K562 (cell line): Measurements from ENCODE around the gene PPP1R10. TPM values are rescaled to one million over a fixed set of nuclear protein-coding genes. Genes with fewer than 3 reads are reported as not detected.

ENCODE experiments used
- CEBPG ChIP-seq, 3 experiments: fragments of 200-800 bp in 1 of 3; sonication (Bioruptor generic) in 1 of 3; sonication (generic) in 1 of 3; formaldehyde crosslinking in 1 of 3; IDR thresholded peaks in 2 of 3; conservative IDR thresholded peaks in 1 of 3; 2 replicates each; pipeline versions ENCODE4 v1.6.1 to v1.8.0; 2016 to 2022; ENCODE audit warnings: missing compliant biosample characterization in 2 of 3, missing genetic modification characterization in 2 of 3, mild to moderate bottlenecking in 1 of 3, missing genetic modification reagents in 1 of 3
- ETV1 ChIP-seq: fragments of 450-650 bp; conservative IDR thresholded peaks from 2 replicates; pipeline ENCODE4 v1.6.1; 2016; ENCODE audit warnings: missing genetic modification characterization, control low read depth, low read depth, missing compliant biosample characterization
- KLF1 ChIP-seq: fragments of 450-650 bp; IDR thresholded peaks from 2 replicates; pipeline ENCODE4 v1.6.1; 2016; ENCODE audit warnings: missing genetic modification characterization, missing compliant biosample characterization
- MLLT1 ChIP-seq, 2 experiments: fragments of 450-650 bp; IDR thresholded peaks; 2 replicates each; pipeline ENCODE4 v1.6.1; 2016
- NR1H2 ChIP-seq: sonication (generic); formaldehyde crosslinking; IDR thresholded peaks from 2 replicates; pipeline ENCODE4 v1.4.0; 2020; ENCODE audit warnings: mild to moderate bottlenecking, missing genetic modification reagents
- PURB ChIP-seq: sonication (generic); formaldehyde crosslinking; IDR thresholded peaks from 2 replicates; pipeline ENCODE4 v1.9.0; 2021; ENCODE audit warnings: low read depth, mild to moderate bottlenecking, missing genetic modification reagents
- RBBP5 ChIP-seq: fragments of 200-600 bp; sonication (generic); IDR thresholded peaks from 2 replicates; pipeline ENCODE4 v1.6.1; 2012; ENCODE audit warnings: borderline replicate concordance, mild to moderate bottlenecking, low read length, control low read depth, inconsistent platforms; ENCODE audit not compliant: insufficient read depth, poor library complexity, severe bottlenecking
- REST ChIP-seq, 2 experiments: fragments of 450-650 bp; formaldehyde crosslinking in 1 of 2; IDR thresholded peaks; 2 replicates each; pipeline versions ENCODE4 v1.4.0 to v1.6.1; 2014 to 2020; ENCODE audit warnings: mild to moderate bottlenecking in 2 of 2, borderline replicate concordance in 1 of 2, low read depth in 1 of 2
- ZFX ChIP-seq: sonication (generic); formaldehyde crosslinking; IDR thresholded peaks from 2 replicates; pipeline ENCODE4 v1.8.0; 2022; ENCODE audit warnings: mild to moderate bottlenecking, missing genetic modification reagents, moderate library complexity
- polyA plus RNA-seq, 8 experiments: library from polyadenylated mRNA; depleted of rRNA in 4 of 8; stranded (reverse) in 5 of 8; unstranded in 3 of 8; fragments of >200 nt; fragmentation: Nextera tagmentation in 2 of 8; fragmentation: Illumina TruSeq in 1 of 8; extraction: Ambion mirVana in 2 of 8; extraction: Trizol in 1 of 8; gene quantifications; 2 replicates each; pipeline versions ENCODE4 v1.2.1 to v1.2.3, GENCODE V29; 2011 to 2014; ENCODE audit warnings: inconsistent platforms in 1 of 8, missing spikeins in 1 of 8
- total RNA-seq, 7 experiments: library from RNA; depleted of rRNA in 6 of 7; stranded (reverse); fragments of >200 nt in 6 of 7; fragmentation: Illumina TruSeq in 2 of 7; extraction: Trizol in 2 of 7; gene quantifications; 2 replicates each; pipeline versions ENCODE4 v1.2.1 to v1.2.3, GENCODE V29; 2011 to 2021; ENCODE audit warnings: low replicate concordance in 1 of 7
- TF ChIP-seq, protein P1 (sequence below): sonication (generic); formaldehyde crosslinking; IDR thresholded peaks from 2 replicates; pipeline ENCODE4 v1.8.0; 2023; ENCODE audit warnings: mild to moderate bottlenecking, missing genetic modification reagents
- TF ChIP-seq, protein P2 (sequence below): fragments of 450-650 bp; IDR thresholded peaks from 2 replicates; pipeline ENCODE4 v1.6.1; 2016; ENCODE audit warnings: antibody characterized with exemption

Gene PPP1R10
- total and polyA plus RNA-seq, 9 of the 15 experiments (the other 6 are each of a cell fraction or from before 2014, with no cell fraction given) = 14.1 to 65.5 (median 32.6) TPM

DNA sequence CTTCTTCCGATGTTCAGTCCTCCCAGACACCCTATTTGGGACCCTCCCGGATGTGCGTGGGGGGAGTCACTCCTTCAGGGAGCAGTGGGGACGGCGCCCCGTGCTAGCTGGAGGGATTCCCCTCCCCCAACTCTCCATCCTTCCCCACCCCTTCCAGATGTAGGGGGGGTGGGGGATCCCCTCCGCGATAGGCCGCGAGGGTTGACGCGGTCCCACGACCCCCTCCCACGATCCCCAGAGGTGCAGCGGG is 61.3 kb downstream of the PPP1R10 start (continued):
- TF ChIP-seq NR1H2 (CRISPR knock-in tag) = 0 out of 2 replicates have a peak, but pooled peaks have one; percentile 9
- peak; percentile 51 for TF ChIP-seq RBBP5
- TF ChIP-seq KLF1 (tag) = 0 out of 2 replicates have a peak, but pooled peaks have one; percentile 4
- TF ChIP-seq CEBPG (CRISPR knock-in tag; IDR thresholded peaks at IDR 0.05) = peak; percentile 67; the same call in 1 of the 2 replicates
- TF ChIP-seq CEBPG (tag; conservative IDR thresholded peaks at IDR 0.05 in 1 of 2, IDR thresholded peaks at IDR 0.05 in 1 of 2) = no peak
- peak in 1 of 2 experiments; percentile 5; a peak in 1 of 4 replicates for TF ChIP-seq MLLT1 (IDR thresholded peaks at IDR 0.05)
- TF ChIP-seq ZFX = peak; percentile 24; the same call in 1 of the 2 replicates
- TF ChIP-seq, protein P1, sequence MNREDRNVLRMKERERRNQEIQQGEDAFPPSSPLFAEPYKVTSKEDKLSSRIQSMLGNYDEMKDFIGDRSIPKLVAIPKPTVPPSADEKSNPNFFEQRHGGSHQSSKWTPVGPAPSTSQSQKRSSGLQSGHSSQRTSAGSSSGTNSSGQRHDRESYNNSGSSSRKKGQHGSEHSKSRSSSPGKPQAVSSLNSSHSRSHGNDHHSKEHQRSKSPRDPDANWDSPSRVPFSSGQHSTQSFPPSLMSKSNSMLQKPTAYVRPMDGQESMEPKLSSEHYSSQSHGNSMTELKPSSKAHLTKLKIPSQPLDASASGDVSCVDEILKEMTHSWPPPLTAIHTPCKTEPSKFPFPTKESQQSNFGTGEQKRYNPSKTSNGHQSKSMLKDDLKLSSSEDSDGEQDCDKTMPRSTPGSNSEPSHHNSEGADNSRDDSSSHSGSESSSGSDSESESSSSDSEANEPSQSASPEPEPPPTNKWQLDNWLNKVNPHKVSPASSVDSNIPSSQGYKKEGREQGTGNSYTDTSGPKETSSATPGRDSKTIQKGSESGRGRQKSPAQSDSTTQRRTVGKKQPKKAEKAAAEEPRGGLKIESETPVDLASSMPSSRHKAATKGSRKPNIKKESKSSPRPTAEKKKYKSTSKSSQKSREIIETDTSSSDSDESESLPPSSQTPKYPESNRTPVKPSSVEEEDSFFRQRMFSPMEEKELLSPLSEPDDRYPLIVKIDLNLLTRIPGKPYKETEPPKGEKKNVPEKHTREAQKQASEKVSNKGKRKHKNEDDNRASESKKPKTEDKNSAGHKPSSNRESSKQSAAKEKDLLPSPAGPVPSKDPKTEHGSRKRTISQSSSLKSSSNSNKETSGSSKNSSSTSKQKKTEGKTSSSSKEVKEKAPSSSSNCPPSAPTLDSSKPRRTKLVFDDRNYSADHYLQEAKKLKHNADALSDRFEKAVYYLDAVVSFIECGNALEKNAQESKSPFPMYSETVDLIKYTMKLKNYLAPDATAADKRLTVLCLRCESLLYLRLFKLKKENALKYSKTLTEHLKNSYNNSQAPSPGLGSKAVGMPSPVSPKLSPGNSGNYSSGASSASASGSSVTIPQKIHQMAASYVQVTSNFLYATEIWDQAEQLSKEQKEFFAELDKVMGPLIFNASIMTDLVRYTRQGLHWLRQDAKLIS (CRISPR knock-in tag) = peak; percentile 45; the same call in 1 of the 2 replicates
- 0 out of 2 replicates have a peak, but pooled peaks have one; percentile 2 for TF ChIP-seq REST (IDR thresholded peaks at IDR 0.05; ENCODE audit: borderline replicate concordance)
- no peak for TF ChIP-seq REST (CRISPR knock-in tag; IDR thresholded peaks at IDR 0.05; ENCODE audit: low read depth)
- TF ChIP-seq ETV1 (tag) = peak; percentile 4; the same call in 1 of the 2 replicates
- TF ChIP-seq, protein P2, sequence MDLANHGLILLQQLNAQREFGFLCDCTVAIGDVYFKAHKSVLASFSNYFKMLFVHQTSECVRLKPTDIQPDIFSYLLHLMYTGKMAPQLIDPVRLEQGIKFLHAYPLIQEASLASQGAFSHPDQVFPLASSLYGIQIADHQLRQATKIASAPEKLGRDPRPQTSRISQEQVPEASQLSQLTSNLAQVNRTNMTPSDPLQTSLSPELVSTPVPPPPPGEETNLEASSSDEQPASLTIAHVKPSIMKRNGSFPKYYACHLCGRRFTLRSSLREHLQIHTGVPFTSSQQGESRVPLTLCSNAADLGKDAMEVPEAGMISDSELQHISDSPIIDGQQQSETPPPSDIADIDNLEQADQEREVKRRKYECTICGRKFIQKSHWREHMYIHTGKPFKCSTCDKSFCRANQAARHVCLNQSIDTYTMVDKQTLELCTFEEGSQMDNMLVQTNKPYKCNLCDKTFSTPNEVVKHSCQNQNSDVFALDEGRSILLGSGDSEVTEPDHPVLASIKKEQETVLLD = peak; percentile 55; the same call in 1 of the 2 replicates
- 0 out of 2 replicates have a peak, but pooled peaks have one; percentile 57 for TF ChIP-seq PURB
